ENCODE measurements around the gene B3GNT7.
"Not testable (repeated sequence)": the region's sequence is repeated elsewhere in the genome, so short reads cannot be mapped to it uniquely, and the experiment has no call there.

Gene B3GNT7

GRCh38 chr2:231398585-231398984 lies 3.1 kb downstream of the B3GNT7 start:
- Histone ChIP-seq H3K4me2 (ENCODE audit: low read length) (no peak overlapping the region), H3K4me1 (ENCODE audit: control insufficient read depth, low read length) (peaks cover 24% of the 10 kb centered on the region), H3K36me3 (ENCODE audit: control insufficient read depth, low read length) (peaks cover 11% of the 10 kb centered on the region; the same call in 1 of the 2 replicates), H3F3A (ENCODE audit: control insufficient read depth, insufficient read depth) (peaks cover 10% of the 10 kb centered on the region), H3K79me2 (ENCODE audit: control insufficient read depth, low read length) (peaks cover 21% of the 10 kb centered on the region), H3K27ac (ENCODE audit: low read depth, low read length) (no peak overlapping the region), H3K27me3 (ENCODE audit: control insufficient read depth, low read length) (no peaks in the 10 kb centered on the region), H3K9me3 (ENCODE audit: control insufficient read depth, insufficient read depth, low read length) (no peaks in the 10 kb centered on the region), H3K9me2 (replicated peaks; ENCODE audit: control insufficient read depth, low read length) (no peaks in the 10 kb centered on the region), H3K4me3 (ENCODE audit: low read length) (no peak overlapping the region), H4K20me1 (ENCODE audit: control insufficient read depth, insufficient read depth, low read depth, low read length) (no peaks in the 10 kb centered on the region)
- no peak for TF ChIP-seq EZH2phosphoT487 (IDR thresholded peaks at IDR 0.05; ENCODE audit: borderline replicate concordance, low read length)
- no peak for TF ChIP-seq CTCF (IDR thresholded peaks at IDR 0.05; ENCODE audit: low read depth, low read length, poor library complexity, severe bottlenecking)

GRCh38 chr2:231399046-231399852 lies 3.7 kb downstream of the B3GNT7 start:
- Histone ChIP-seq H3K79me2 (ENCODE audit: control insufficient read depth, low read length) (peaks cover 19% of the 10 kb centered on the region), H3K9me2 (replicated peaks; ENCODE audit: control insufficient read depth, low read length) (no peaks in the 10 kb centered on the region), H3K36me3 (ENCODE audit: control insufficient read depth, low read length) (peaks cover 10% of the 10 kb centered on the region; the same call in 1 of the 2 replicates), H3K27me3 (ENCODE audit: control insufficient read depth, low read length) (no peaks in the 10 kb centered on the region), H3K4me3 (ENCODE audit: low read length) (no peak overlapping the region), H4K20me1 (ENCODE audit: control insufficient read depth, insufficient read depth, low read depth, low read length) (no peaks in the 10 kb centered on the region), H3K4me2 (ENCODE audit: low read length) (no peak overlapping the region), H3K27ac (ENCODE audit: low read depth, low read length) (no peak overlapping the region), H3K9me3 (ENCODE audit: control insufficient read depth, insufficient read depth, low read length) (no peaks in the 10 kb centered on the region), H3F3A (ENCODE audit: control insufficient read depth, insufficient read depth) (peaks cover 8% of the 10 kb centered on the region), H3K4me1 (ENCODE audit: control insufficient read depth, low read length) (peaks cover 24% of the 10 kb centered on the region)
- TF ChIP-seq EZH2phosphoT487 (IDR thresholded peaks at IDR 0.05; ENCODE audit: borderline replicate concordance, low read length) = no peak

- H3K4me3 ChIP-seq (ENCODE audit: low read length) = no peak overlapping the region
- H3K9me3 ChIP-seq (ENCODE audit: control insufficient read depth, insufficient read depth, low read length) = no peaks in the 10 kb centered on the region
- no peaks in the 10 kb centered on the region for H3F3A ChIP-seq (ENCODE audit: control insufficient read depth, insufficient read depth)
- TF ChIP-seq EZH2phosphoT487 (IDR thresholded peaks at IDR 0.05; ENCODE audit: borderline replicate concordance, low read length) (no peak), CTCF (IDR thresholded peaks at IDR 0.05; ENCODE audit: low read depth, low read length, poor library complexity, severe bottlenecking) (no peak)
- H3K36me3 ChIP-seq (ENCODE audit: control insufficient read depth, low read length) = peaks cover 9% of the 10 kb centered on the region; the same call in 1 of the 2 replicates
- H3K27me3 ChIP-seq (ENCODE audit: control insufficient read depth, low read length) = no peaks in the 10 kb centered on the region
- no peaks in the 10 kb centered on the region for H3K9me2 ChIP-seq (replicated peaks; ENCODE audit: control insufficient read depth, low read length)
- peaks cover 18% of the 10 kb centered on the region for H3K4me1 ChIP-seq (ENCODE audit: control insufficient read depth, low read length)
- H3K79me2 ChIP-seq (ENCODE audit: control insufficient read depth, low read length) = peaks cover 14% of the 10 kb centered on the region
- H4K20me1 ChIP-seq (ENCODE audit: control insufficient read depth, insufficient read depth, low read depth, low read length) = no peaks in the 10 kb centered on the region
- H3K27ac ChIP-seq (ENCODE audit: low read depth, low read length) = no peak overlapping the region
- no peak overlapping the region for H3K4me2 ChIP-seq (ENCODE audit: low read length)
These were observed 4.6 kb downstream of the B3GNT7 start for GRCh38 chr2:231399853-231400680.

GRCh38 chr2:231400681-231401080 lies 5.2 kb downstream of the B3GNT7 start:
- not testable (repeated sequence) for H3K27me3 ChIP-seq (ENCODE audit: control insufficient read depth, low read length); H3K9me3 ChIP-seq (ENCODE audit: control insufficient read depth, insufficient read depth, low read length); H3K9me2 ChIP-seq (replicated peaks; ENCODE audit: control insufficient read depth, low read length); H3F3A ChIP-seq (ENCODE audit: control insufficient read depth, insufficient read depth); H3K4me2 ChIP-seq (ENCODE audit: low read length); H3K4me3 ChIP-seq (ENCODE audit: low read length); H3K36me3 ChIP-seq (ENCODE audit: control insufficient read depth, low read length); H3K27ac ChIP-seq (ENCODE audit: low read depth, low read length); H4K20me1 ChIP-seq (ENCODE audit: control insufficient read depth, insufficient read depth, low read depth, low read length)
- peaks cover 11% of the 10 kb centered on the region for H3K79me2 ChIP-seq (ENCODE audit: control insufficient read depth, low read length)
- H3K4me1 ChIP-seq (ENCODE audit: control insufficient read depth, low read length) = peaks cover 21% of the 10 kb centered on the region

- H3K9me2 ChIP-seq (replicated peaks; ENCODE audit: control insufficient read depth, low read length); H3K27ac ChIP-seq (ENCODE audit: low read depth, low read length); H3K36me3 ChIP-seq (ENCODE audit: control insufficient read depth, low read length); H4K20me1 ChIP-seq (ENCODE audit: control insufficient read depth, insufficient read depth, low read depth, low read length); H3K27me3 ChIP-seq (ENCODE audit: control insufficient read depth, low read length); H3K4me2 ChIP-seq (ENCODE audit: low read length); H3K79me2 ChIP-seq (ENCODE audit: control insufficient read depth, low read length); H3F3A ChIP-seq (ENCODE audit: control insufficient read depth, insufficient read depth); H3K4me3 ChIP-seq (ENCODE audit: low read length); H3K9me3 ChIP-seq (ENCODE audit: control insufficient read depth, insufficient read depth, low read length): not testable (repeated sequence)
- H3K4me1 ChIP-seq (ENCODE audit: control insufficient read depth, low read length) = peaks cover 24% of the 10 kb centered on the region
These were observed 5.6 kb downstream of the B3GNT7 start for GRCh38 chr2:231401101-231401500.
